ENCODE measurements around the gene DOCK2.

DNA sequence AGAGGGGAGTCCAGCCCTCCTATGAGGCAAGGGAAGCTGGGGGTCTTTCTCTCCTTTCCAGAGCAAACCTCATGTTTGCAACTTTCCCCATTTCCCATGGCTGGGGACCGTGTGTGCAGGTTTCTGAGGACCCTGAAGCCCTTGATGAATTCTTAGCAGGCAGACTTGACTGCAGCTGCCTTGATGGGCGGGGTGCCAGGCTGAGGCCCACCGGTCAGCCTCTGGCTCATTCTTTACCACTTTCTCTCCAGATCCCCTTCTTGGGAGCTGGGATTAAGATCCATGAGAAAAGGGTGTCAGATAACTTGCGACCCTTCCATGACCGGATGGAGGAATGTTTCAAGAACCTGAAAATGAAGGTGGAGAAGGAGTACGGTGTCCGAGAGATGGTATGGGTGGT is 438.6 kb downstream of the DOCK2 start:
- TF ChIP-seq, protein P1, sequence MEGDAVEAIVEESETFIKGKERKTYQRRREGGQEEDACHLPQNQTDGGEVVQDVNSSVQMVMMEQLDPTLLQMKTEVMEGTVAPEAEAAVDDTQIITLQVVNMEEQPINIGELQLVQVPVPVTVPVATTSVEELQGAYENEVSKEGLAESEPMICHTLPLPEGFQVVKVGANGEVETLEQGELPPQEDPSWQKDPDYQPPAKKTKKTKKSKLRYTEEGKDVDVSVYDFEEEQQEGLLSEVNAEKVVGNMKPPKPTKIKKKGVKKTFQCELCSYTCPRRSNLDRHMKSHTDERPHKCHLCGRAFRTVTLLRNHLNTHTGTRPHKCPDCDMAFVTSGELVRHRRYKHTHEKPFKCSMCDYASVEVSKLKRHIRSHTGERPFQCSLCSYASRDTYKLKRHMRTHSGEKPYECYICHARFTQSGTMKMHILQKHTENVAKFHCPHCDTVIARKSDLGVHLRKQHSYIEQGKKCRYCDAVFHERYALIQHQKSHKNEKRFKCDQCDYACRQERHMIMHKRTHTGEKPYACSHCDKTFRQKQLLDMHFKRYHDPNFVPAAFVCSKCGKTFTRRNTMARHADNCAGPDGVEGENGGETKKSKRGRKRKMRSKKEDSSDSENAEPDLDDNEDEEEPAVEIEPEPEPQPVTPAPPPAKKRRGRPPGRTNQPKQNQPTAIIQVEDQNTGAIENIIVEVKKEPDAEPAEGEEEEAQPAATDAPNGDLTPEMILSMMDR (IDR thresholded peaks at IDR 0.05; ENCODE audit: low read length), result no peak
- TF ChIP-seq EZH2phosphoT487 (IDR thresholded peaks at IDR 0.05; ENCODE audit: low read length) (no peak), EZH2 (optimal IDR thresholded peaks at IDR 0.05; ENCODE audit: low read depth, low read length) (no peak)

All from MM.1S (cell line).